Activated CD8-positive, alpha-beta T cell treated with anti-CD3 and anti-CD28 coated beads, Interleukin-2, amount 10 ng/mL, durations not matched to agents 7 days and 5 days (primary cell): ENCODE data around the gene AATF. TPM values are rescaled to one million over a fixed set of nuclear protein-coding genes. Genes with fewer than 3 reads are reported as not detected.

Source experiments
- ATAC-seq: fragments of 150-1000 bp; cut with Tn5 transposase; one replicate; pipeline ENCODE4 v1.10.0; 2021; ENCODE audit warnings: moderate library complexity
- CTCF ChIA-PET: fragments of 350-600 bp; sonication (Branson Sonifier 250); formaldehyde crosslinking; loops from one replicate; lab custom pipeline; 2021; ENCODE audit warnings: antibody characterized with exemption; lab: Charles Lee
- POLR2A ChIA-PET: fragments of 350-600 bp; sonication (Branson Sonifier 250); formaldehyde crosslinking; loops from one replicate; lab custom pipeline; 2021; ENCODE audit warnings: antibody characterized with exemption; lab: Charles Lee
- DNase-seq: peaks from one replicate; pipeline ENCODE4 v3.0.0-alpha.2; 2020
- H3K27ac Mint-ChIP-seq: one replicate; pipeline ENCODE4 v1.8.0; 2021; ENCODE audit warnings: mild to moderate bottlenecking, mixed read lengths
- H3K27me3 Mint-ChIP-seq: one replicate; pipeline ENCODE4 v1.8.0; 2021; ENCODE audit warnings: low read depth, mixed read lengths
- H3K36me3 Mint-ChIP-seq: one replicate; pipeline ENCODE4 v1.8.0; 2021; ENCODE audit warnings: low read depth, mixed read lengths
- H3K4me1 Mint-ChIP-seq: one replicate; pipeline ENCODE4 v1.8.0; 2021; ENCODE audit warnings: low read depth, mixed read lengths
- H3K4me3 Mint-ChIP-seq: one replicate; pipeline ENCODE4 v1.8.0; 2021; ENCODE audit warnings: mild to moderate bottlenecking, mixed read lengths
- H3K9me3 Mint-ChIP-seq: one replicate; pipeline ENCODE4 v1.8.0; 2022; ENCODE audit warnings: mixed read lengths; ENCODE audit not compliant: insufficient read depth
- total RNA-seq, 2 experiments: library from RNA; stranded (reverse); gene quantifications; one replicate each; pipeline ENCODE4 v1.2.3, GENCODE V29; 2021

The AATF gene
- total RNA-seq, 2 experiments from 2014 or later = 69.8 to 72.9 TPM

DNA sequence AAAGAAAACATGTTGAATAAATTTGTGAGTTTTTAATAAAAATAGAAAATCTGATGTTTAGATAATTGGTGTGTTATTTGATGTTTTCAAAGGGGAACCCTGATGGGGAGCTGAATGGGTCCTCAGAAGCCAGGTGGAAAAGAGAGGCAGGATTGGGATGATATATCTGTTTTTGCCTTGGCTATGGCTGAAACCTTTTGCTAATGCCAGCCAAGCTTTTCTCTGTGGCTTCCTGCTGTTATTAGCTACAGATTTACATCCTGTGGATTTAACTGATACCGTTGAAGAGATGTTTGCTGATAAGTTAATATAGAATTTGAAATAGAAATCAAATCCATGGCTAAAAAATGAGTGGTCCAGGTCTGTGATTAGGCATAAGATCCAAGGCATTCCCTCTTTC is 4.2 kb upstream of the AATF start:
- no peak overlapping the region for H3K27ac Mint-ChIP-seq
- ATAC-seq = no peak
- CTCF ChIA-PET = no interaction called here

DNA sequence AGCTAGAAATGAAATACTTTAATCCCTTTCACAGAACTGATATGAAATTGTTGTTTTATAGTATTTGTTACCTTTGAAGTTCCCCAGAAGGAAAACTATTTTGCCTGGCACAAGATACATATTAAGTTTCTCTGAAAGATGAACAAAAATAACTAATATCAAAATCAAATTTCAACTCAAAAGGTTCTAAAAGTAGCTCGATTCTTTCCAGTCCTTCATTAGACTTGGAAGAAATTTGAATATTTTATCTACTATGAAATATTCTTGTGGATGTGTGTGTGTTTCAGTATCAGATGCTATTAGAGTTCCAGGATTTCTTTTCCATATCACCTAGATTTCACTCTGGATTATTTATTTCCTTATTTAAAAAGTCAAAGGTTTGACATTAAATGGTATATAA is 3.6 kb upstream of the AATF start:
- POLR2A ChIA-PET = no interaction called here
- no peak for DNase-seq
- H3K36me3 Mint-ChIP-seq = peaks cover 7% of the 10 kb centered on the region
- peaks cover 50% of the 10 kb centered on the region for H3K4me1 Mint-ChIP-seq
- peaks cover 58% of the 10 kb centered on the region for H3K27me3 Mint-ChIP-seq
- H3K27ac Mint-ChIP-seq = no peak overlapping the region
- no peaks in the 10 kb centered on the region for H3K9me3 Mint-ChIP-seq
- CTCF ChIA-PET = no interaction called here
- no peak for ATAC-seq
- no peak overlapping the region for H3K4me3 Mint-ChIP-seq

More for the DNA sequence above, 4.2 kb upstream of the AATF start:
- POLR2A ChIA-PET = no interaction called here
- Mint-ChIP-seq H3K4me3 (no peak overlapping the region), H3K9me3 (no peaks in the 10 kb centered on the region), H3K27me3 (peaks cover 63% of the 10 kb centered on the region), H3K36me3 (peaks cover 2% of the 10 kb centered on the region), H3K4me1 (peaks cover 49% of the 10 kb centered on the region)
- no peak for DNase-seq

DNA sequence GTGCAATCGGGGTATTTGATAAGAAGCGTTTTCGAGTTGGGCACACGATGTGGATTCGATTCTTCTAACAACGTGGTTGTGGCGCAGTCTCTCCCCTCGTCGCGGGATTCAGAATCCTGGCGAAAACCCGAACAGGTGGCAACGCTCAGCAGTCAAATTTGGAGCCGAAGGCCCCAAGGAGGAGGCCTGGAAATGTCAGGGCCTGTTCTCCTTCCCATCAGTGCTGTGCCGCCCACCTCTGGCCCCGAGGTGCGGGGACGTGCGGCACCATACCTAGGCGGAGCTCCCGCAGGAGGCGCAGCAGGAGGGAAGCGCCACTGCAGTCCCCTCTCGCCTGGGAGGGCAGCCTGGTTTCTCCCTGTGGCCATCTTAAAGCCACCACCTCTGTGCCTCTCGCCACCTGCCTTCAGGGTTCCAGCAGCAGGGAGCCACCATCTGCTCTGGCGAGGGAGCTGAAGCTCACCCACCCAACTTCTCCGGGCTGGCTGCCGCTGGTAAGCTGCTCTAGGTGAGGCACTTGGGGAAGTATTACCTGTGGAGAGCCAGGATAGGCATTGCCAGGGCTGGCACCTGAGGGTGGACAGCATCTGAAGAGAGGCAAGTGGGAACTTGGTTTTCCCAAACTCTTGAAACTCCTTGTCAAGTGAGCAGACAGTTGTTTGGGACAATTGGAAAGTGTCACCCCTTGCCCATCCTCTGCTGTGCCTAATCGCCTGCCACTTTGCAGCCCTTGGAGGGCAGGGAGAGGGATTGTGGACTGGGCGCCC is 2.6 kb upstream of the AATF start:
- POLR2A ChIA-PET = no interaction called here
- H3K27me3 Mint-ChIP-seq = peaks cover 48% of the 10 kb centered on the region
- ATAC-seq (no peak), DNase-seq (no peak)
- no peaks in the 10 kb centered on the region for H3K9me3 Mint-ChIP-seq
- H3K27ac Mint-ChIP-seq = no peak overlapping the region
- CTCF ChIA-PET = no interaction called here
- no peak overlapping the region for H3K4me3 Mint-ChIP-seq
- H3K36me3 Mint-ChIP-seq = peaks cover 17% of the 10 kb centered on the region
- H3K4me1 Mint-ChIP-seq = peaks cover 52% of the 10 kb centered on the region

DNA sequence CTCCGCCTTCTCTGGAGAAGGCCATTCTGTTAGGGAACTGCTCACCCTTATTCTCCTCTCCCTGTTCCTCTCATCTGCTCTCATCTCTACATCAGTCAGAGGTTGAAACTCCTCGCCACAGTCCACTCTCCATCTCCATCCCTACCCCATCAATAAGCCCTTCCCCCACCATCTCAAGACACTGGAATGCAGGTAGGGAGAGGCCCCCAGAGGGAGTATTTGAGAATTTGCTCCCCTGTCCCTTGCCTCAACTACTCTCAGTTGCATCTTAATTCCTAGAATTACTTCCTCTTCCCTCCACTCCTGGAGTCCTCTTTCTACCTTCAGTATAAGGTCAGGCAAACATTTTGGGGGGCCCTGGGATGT is 2.0 kb upstream of the AATF start:
- DNase-seq = no peak
- CTCF ChIA-PET = no interaction called here
- Mint-ChIP-seq H3K27ac (no peak overlapping the region), H3K4me3 (no peak overlapping the region), H3K4me1 (peaks cover 52% of the 10 kb centered on the region), H3K9me3 (no peaks in the 10 kb centered on the region), H3K36me3 (peaks cover 21% of the 10 kb centered on the region), H3K27me3 (peaks cover 42% of the 10 kb centered on the region)
- ATAC-seq = no peak
- POLR2A ChIA-PET = no interaction called here

DNA sequence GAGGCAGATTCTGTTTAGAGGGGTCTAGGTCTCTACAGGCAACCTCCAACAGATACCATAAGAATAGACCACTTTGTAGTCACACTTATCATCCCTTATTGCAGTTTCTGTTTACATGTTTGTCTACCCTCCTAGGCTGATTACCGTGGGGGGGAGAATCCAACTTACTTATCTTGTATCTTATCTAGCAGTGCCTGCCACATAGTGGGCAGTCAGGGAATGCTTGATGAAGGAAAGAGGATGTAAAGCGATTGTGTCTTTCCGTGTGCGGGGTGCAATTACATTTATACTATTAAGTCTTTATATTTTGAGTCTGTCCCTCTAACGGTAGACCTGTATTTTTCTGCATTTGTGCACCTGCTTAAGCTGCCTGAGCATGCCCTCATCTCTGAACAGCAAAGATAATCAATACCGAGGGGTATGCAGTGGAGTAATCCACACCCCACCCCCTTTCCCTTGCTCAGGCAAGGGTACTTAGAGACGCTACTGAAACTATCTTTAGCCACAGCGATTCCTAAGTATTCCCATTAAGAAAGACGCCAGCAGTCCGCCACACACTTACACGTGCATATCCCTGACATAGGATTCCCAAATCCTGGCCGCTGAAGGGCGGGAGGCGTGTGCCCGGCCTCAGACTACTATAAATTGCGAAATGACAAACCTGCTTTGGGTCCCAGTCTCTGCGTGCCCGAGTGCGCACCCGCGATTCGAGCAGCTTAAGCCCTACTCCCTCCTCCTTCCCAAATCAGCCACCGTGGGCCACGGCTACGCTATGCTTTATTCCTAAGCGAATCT is 635 bp upstream of the AATF start:
- peaks cover 62% of the 10 kb centered on the region for H3K4me1 Mint-ChIP-seq
- DNase-seq (no peak), ATAC-seq (no peak)
- POLR2A ChIA-PET = interaction anchor here (0.9 to 1.9 kb wide), 5 partner anchors 10 to 345 kb away, joined by 3 to 10 read pairs (median 3); partner anchors contain the start of gene LHX1
- H3K36me3 Mint-ChIP-seq = peaks cover 35% of the 10 kb centered on the region
- peak overlapping the region; percentile 96 for H3K4me3 Mint-ChIP-seq
- H3K9me3 Mint-ChIP-seq = no peaks in the 10 kb centered on the region
- H3K27me3 Mint-ChIP-seq = peaks cover 40% of the 10 kb centered on the region
- CTCF ChIA-PET = interaction anchor here (1.1 to 3.7 kb wide), 3 partner anchors 46 to 292 kb away, joined by 3 to 25 read pairs (median 4); no protein-coding TSS in a partner anchor
- H3K27ac Mint-ChIP-seq = peak overlapping the region; percentile 98

DNA sequence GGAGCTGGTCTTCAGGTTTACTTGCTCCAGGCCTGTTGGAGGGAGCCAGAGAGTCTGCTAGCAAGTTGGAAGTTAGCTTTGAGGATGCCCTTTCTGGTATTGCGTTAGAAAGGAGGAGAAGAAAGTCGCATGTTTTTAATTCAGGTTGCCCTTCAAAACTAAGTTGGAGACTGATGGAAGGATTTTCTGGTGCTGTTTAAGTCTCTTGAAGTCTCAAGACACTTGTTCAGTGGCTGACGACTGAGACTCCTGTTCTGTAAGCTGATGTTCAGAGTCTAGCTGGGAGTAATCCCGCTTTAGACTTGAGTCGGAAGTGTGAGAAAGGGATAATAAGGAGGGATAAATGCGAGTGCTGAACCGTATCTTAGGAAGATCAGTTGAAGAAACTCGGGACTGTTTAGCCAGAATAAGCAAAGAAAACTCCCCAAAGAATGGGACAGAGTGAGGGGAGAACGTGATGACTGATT is 740 bp downstream of the AATF start:
- ChIA-PET POLR2A (interaction anchor here (0.5 to 1.9 kb wide), 9 partner anchors 11 to 1141 kb away, joined by 3 to 10 read pairs (median 4); partner anchors contain the start of gene LHX1), CTCF (interaction anchor here (1.1 to 3.7 kb wide), 4 partner anchors 44 to 348 kb away, joined by 3 to 25 read pairs (median 4); partner anchors contain the start of gene MRM1)
- Mint-ChIP-seq H3K4me1 (peaks cover 59% of the 10 kb centered on the region), H3K27me3 (peaks cover 29% of the 10 kb centered on the region), H3K27ac (peak overlapping the region; percentile 98), H3K4me3 (peak overlapping the region; percentile 96), H3K9me3 (no peaks in the 10 kb centered on the region), H3K36me3 (peaks cover 48% of the 10 kb centered on the region)
- ATAC-seq (no peak), DNase-seq (no peak)

DNA sequence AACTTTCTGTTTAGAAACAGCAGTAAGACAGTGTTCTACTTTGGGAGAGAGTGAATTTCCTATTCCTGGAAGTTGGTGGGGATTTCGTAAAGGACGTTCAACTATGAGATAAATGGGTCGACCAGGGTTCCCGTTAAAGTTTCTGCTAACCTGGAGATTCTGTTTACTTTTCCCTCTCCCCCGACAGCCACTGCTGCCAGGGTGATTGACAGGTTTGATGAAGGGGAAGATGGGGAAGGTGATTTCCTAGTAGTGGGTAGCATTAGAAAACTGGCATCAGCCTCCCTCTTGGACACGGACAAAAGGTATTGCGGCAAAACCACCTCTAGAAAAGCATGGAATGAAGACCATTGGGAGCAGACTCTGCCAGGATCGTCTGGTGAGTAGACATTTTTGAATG is 1.3 kb downstream of the AATF start:
- Mint-ChIP-seq H3K9me3 (no peaks in the 10 kb centered on the region), H3K36me3 (peaks cover 51% of the 10 kb centered on the region), H3K4me3 (peak overlapping the region; percentile 96), H3K4me1 (peaks cover 57% of the 10 kb centered on the region), H3K27ac (peak overlapping the region; percentile 98), H3K27me3 (peaks cover 24% of the 10 kb centered on the region)
- CTCF ChIA-PET = interaction anchor here (1.1 to 3.7 kb wide), 2 partner anchors 98 to 348 kb away, joined by 3 to 25 read pairs; partner anchors contain the start of gene MRM1
- POLR2A ChIA-PET = interaction anchor here (1.2 to 1.9 kb wide), 3 partner anchors 12 to 16 kb away, joined by 5 to 10 read pairs (median 5); partner anchors contain the start of gene LHX1
- DNase-seq = no peak
- no peak for ATAC-seq

DNA sequence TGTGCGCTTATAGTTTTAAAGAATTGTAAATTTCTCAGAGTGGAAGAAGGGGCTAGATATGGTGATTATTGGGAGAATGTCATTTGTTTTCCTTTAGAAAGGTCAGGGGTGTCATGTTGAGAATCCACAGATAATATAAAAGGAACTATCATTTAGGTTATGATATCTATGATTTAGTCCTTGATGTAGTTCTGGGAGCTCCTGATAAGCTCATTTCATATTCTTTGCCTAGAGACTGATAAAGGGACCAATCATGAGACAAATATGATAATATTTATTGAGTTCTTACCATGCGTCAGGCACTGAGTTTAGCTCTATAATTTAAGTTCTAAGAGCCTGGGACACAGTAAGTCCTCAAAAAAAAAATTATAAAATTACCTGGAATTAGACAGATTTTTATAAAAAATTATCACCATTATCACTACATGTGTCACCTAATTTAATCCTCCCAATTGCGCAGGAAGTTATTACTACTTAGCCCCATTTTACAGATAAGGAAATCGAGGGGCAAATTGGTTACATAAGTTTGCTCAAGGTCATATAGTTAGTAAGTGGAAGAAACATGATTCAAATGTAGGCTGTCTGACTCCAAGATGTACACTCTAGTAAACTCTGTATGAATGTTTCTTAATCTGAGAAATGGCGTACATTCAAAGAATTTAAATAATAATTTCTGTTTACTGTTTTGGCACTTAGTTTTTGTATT is 2.5 kb downstream of the AATF start:
- Mint-ChIP-seq H3K27me3 (peaks cover 15% of the 10 kb centered on the region), H3K9me3 (no peaks in the 10 kb centered on the region), H3K27ac (no peak overlapping the region), H3K36me3 (peaks cover 60% of the 10 kb centered on the region), H3K4me3 (no peak overlapping the region), H3K4me1 (peaks cover 57% of the 10 kb centered on the region)
- POLR2A ChIA-PET = no interaction called here
- CTCF ChIA-PET = interaction anchor here (3.7 kb wide), 1 partner anchor 96 kb away, joined by 25 read pairs; no protein-coding TSS in a partner anchor
- DNase-seq = no peak
- no peak for ATAC-seq

DNA sequence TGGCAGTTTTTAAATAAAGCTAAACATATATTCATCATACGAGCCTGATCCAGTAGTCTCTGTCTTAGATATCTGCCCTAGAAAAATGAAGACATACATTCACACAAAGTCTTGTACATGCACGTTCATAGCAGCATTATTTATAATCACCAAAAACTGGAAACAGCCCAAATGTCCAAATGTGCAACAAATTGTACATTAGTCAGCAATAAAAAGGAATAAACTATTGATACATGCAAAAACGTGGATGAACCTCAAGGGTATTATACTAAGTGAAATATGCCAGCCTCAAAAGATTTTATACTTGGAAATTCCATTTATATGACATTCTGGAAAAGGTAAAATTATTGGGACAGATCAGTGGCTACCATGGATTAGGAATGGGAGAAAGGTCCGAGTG is 22.8 kb downstream of the AATF start:
- ChIA-PET POLR2A (no interaction called here), CTCF (interaction anchor here (0.6 to 1.0 kb wide), 2 partner anchors 76 to 333 kb away, joined by 3 to 5 read pairs; no protein-coding TSS in a partner anchor)

DNA sequence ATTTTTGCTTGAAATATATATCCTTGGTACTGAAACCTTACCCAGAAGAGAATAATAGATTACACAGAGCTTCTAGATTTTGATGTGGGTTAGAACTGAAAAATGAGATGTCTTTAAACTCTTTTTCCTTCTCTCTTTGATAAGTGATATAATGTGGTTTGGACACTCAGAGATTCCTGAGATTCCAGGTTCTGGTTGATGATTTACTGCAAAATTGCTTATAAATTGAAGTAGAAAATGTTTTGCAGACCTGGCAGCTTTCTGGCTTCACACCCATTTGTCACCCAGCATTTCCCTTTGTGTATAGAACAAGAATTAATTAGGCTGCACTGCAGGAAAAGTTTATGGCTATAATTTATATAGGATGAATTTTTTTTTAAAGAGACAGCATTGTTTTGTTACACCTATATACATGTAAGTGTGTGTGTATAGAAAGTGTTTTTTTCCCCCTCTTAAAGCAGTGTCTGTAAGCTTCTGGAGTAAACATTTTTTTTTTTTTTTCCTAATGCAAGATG is 23.5 kb downstream of the AATF start:
- H3K9me3 Mint-ChIP-seq = no peaks in the 10 kb centered on the region
- POLR2A ChIA-PET = no interaction called here
- no peak for ATAC-seq
- no peak overlapping the region for H3K4me3 Mint-ChIP-seq
- CTCF ChIA-PET = interaction anchor here (1.0 kb wide), 1 partner anchor 76 kb away, joined by 5 read pairs; no protein-coding TSS in a partner anchor
- peaks cover 29% of the 10 kb centered on the region for H3K36me3 Mint-ChIP-seq
- H3K27ac Mint-ChIP-seq = no peak overlapping the region
- peaks cover 10% of the 10 kb centered on the region for H3K4me1 Mint-ChIP-seq
- no peaks in the 10 kb centered on the region for H3K27me3 Mint-ChIP-seq
- no peak for DNase-seq

More for the DNA sequence above, 22.8 kb downstream of the AATF start:
- Mint-ChIP-seq H3K4me3 (no peak overlapping the region), H3K4me1 (peaks cover 10% of the 10 kb centered on the region), H3K27me3 (no peaks in the 10 kb centered on the region), H3K9me3 (no peaks in the 10 kb centered on the region), H3K36me3 (peaks cover 34% of the 10 kb centered on the region), H3K27ac (no peak overlapping the region)
- no peak for ATAC-seq
- DNase-seq = no peak

DNA sequence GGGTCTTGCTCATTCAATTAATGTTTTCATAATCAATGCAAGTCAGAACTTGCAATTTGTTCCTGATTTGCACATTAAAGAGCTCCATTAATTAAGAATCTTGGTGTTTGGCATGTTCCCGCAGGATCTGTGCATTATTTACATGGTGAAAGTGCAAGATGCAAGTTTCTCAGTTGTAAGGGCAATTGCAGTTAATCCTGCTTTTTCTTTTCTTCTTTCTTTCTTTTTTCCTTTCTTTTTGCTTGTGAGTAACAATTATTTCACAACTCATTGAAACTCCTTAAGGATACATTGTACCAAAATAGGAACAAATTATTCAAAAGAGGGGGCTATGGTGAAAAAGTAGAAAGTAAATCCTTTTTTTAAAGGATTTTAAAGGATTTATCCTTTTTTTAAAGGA is 24.2 kb downstream of the AATF start:
- Mint-ChIP-seq H3K4me3 (no peak overlapping the region), H3K36me3 (peaks cover 23% of the 10 kb centered on the region), H3K4me1 (peaks cover 10% of the 10 kb centered on the region), H3K27ac (no peak overlapping the region), H3K27me3 (no peaks in the 10 kb centered on the region), H3K9me3 (no peaks in the 10 kb centered on the region)
- ATAC-seq = no peak
- POLR2A ChIA-PET = no interaction called here
- CTCF ChIA-PET = interaction anchor here (0.9 kb wide), 1 partner anchor 75 kb away, joined by 3 read pairs; no protein-coding TSS in a partner anchor
- no peak for DNase-seq
